GM21737 (cell line): ENCODE measurements around the gene LARP4B.

Source experiments
- ATAC-seq: cut with Tn5 transposase; IDR thresholded peaks from one replicate; pipeline ENCODE4 v1.9.1; 2021; ENCODE audit warnings: mild to moderate bottlenecking, moderate library complexity; ENCODE audit not compliant: unreplicated experiment

The LARP4B gene

GRCh38 chr10:931326-932318, at the start of gene LARP4B:
TSS of gene LARP4B (minus strand) at chr10:931705. CDS start at chr10:885721, 45,984 bp downstream.
- peak; percentile 89 for ATAC-seq

- ATAC-seq = no peak
These were observed 49.1 kb upstream of the LARP4B start for GRCh38 chr10:980468-981093.

GRCh38 chr10:978826-979421, 47.4 kb upstream of the LARP4B start:
- ATAC-seq = no peak

- no peak for ATAC-seq
These were observed 44.8 kb upstream of the LARP4B start for GRCh38 chr10:976316-976715.

DNA sequence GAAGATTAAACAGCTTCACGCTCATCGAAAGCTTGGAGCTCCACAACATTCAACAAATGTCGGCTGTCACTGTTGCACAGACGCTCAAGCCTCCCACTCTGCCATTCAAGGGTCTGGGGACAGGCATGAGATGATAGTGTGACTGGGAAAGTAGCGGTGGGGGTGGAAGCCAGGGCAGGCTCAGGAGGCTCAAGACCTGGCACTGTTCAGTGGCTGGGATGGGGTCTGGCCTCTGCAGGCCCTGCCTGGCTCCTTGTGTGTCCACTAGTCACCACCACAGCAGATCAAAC, 43.2 kb upstream of the LARP4B start:
- no peak for ATAC-seq

DNA sequence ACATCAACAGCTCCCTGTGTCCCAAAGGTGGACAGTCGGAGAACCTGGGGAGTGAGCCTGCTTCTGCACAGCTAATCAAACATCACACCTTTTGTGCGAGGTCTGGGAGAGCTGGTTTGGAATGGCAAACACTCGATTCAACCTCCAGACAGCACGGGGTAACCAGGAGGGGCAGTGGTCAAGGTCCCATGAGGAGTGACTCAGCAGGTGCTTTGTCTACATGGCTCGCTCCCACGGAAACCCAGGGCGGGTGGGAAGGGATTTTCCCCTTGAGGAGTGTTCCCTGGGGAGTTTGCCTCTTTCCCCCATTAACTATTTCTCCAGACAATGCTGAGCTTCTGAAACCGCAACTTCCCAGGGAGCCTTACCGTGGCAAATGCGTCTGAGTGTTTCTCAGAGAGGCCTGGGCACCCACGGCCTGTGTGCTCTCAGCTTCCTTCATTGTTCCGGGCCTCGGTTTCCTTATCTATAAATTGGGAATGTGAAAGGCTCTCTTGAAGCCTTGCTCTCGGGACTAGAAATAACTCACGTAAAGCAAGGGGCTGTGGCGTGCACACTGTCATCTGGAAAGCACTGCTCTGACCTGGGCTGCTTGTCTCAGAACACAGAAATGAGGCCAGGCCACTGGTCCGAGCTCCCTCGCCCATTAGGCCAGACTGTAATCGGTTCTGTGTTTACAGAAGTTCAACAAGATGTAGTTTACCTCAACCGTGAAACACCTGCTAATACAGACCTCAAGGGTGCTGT, 42.7 kb upstream of the LARP4B start:
- no peak for ATAC-seq

DNA sequence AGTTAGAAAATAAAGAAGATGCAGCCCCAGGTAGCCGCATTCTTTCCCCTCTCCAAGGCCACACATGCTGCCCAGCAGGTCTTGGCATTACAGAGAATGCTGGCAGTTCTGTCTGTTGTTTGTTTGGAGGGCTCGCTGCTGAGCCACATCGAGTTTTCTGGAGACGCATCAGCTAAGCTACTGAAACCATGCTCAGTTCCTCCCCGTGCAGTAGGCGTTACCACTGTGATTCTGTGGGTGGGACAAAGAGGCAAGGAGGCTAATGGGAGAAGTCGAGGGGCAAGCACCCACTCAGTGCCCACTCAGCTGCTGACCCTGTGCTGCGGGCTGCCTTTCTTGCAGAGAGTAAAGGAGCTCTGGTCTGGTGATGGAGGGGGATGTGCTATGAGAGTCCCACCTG, 41.3 kb upstream of the LARP4B start:
- no peak for ATAC-seq

- no peak for ATAC-seq
These were observed 40.1 kb upstream of the LARP4B start for GRCh38 chr10:971613-972012.

DNA sequence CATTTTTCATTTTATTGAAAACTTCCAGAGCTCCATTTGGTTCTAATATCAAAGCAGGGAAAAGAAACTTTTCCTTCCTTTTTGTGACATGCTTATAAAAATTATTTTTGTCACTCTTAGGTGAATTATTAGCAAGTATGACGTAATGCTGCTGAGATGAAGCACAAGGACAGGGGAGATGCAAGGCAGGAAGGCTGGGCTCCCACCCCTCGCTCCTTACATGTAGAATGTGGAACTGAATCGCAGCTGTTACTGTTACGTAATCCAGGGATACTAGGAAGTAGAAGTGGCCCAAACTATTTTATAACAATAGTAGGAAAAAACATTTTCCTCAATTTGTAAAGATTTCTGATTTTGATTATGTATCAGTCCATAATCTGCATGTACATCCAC, 39.6 kb upstream of the LARP4B start:
- no peak for ATAC-seq

DNA sequence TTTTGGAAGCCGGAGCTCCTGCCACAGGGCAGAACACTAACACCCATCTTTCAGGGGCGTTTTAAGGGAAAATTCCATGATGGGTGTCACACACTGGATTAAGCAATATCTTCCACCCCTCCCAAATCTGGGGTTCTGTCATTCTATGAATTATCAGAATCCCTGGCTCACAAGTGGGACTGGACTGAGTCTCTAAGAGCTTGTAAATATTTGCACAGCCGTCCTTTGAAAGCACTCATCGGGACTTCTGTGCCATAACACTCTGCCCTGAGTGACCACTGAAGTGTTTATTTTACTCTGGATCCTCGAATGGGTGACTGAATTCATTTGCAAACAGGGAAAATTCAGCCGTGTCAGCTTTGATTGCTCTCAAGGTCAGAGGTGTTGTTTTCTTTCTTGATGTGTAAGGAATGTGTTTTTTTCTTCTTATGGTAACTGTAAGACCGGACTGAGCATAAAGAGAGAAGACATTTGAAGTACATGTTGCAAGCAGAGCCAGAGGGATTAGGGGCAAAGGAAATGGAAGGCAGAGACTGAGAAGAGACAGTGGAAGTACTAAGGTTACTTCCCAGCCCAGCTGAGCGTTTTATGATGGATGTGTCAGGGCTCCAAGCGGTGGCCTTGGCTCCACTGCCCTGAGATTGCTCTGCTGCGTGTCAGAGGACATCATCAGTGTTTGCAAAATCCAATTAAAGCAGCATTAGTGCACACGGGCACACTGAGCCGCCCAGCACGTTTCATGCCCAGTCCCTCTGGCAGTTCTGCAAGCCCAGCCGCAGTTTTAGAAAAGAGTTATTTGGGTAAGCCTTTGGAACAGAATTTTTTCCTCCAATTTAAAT, 39.0 kb upstream of the LARP4B start:
- no peak for ATAC-seq

- ATAC-seq = no peak
These were observed 38.1 kb upstream of the LARP4B start for GRCh38 chr10:969473-970150.

DNA sequence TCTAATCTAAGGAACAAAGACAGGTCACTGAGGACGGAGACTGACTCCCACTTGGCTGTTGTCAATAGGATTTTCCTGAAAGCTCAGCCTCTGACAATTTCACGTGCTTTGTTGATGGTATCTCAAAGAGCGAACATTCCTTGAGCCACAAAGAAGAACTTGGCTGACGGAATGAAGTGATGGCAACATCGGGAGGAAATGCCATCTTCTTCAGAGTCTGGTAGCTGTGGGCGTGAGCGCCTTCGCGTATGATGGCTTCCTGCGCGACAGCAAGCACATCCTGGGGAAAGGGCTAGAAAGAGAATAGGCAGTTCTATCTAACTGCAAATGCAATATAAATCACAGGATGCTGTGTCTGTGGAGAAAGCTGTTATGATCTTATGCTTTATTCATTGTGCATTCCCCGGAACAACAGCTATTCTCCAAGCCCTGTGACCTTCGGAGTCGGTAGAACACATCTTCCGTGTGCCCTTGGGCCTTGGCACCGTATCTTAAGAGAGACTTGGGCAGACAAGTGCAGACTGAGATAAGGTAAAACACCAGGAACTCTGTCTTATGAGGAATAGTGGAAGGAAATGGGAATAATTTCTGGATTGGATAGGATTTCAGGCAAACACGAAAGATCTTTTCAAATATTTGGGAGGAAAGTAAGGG, 37.2 kb upstream of the LARP4B start:
- no peak for ATAC-seq

GRCh38 chr10:966466-967235, 35.1 kb upstream of the LARP4B start:
- ATAC-seq = no peak

DNA sequence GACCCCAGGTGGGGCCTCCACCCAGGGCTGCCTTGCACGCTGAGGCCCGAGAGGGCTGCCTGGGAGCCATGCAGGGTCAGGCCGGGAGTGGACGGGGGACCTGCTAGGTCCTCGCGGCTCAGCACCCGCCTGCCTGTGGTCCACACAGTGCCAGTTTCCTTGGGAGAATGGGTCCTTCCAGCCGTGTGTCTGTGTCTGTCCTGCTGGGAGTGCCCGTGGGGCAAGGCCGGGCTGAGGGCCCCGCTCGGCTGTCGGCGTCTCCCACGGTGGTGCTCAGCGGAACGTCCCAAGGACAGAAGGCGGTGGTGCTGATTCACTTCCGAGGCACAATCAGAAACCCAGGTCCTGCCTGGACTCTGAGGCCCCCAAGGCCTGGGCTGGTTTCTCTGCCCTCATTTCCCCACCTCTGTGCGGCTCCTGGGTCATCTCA, 33.5 kb upstream of the LARP4B start:
- ATAC-seq = no peak

DNA sequence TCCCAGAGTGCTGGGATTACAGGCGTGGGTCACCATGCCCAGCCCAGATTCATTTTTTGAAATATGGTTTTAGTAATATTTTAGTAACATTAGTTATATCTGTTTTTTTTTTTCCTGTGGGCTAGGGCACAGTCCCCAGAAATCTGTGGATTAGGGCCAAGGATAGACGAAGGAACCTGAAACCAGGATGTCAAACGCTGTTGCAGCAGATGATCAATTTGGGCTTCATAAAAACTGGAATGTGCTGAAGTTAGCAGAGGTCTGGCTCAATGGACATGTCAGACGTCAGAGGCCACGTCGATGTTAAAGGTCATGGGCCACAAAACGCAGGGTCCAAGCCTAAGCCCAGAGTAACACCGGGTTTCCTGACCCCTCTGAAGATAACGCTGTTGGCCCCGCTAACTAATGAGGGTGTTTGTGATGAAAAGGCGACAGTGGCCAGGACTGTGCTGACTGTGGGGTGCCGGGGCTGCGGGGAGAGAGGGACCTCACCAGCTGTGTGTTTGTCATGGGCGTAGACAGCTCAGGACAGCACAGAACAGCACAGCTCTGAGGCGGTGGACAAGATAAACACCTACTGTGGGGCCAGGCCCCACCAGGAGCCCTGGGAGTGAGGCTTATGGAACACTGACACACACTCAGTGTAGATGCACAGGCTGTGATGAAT, 32.9 kb upstream of the LARP4B start:
- ATAC-seq = no peak

- ATAC-seq = no peak
These were observed 32.1 kb upstream of the LARP4B start for GRCh38 chr10:963655-964054.

GRCh38 chr10:963186-963585, 31.7 kb upstream of the LARP4B start:
- ATAC-seq = no peak

- ATAC-seq = no peak
These were observed 30.8 kb upstream of the LARP4B start for GRCh38 chr10:962342-962741.
